GM12878 (cell line): ENCODE results near the gene GGPS1. TPM values are rescaled to one million over a fixed set of nuclear protein-coding genes. Genes with fewer than 3 reads are reported as not detected.

Experiments
- GATAD2B ChIP-seq: fragments of 450-650 bp; conservative IDR thresholded peaks from 2 replicates; pipeline ENCODE4 v1.6.1; 2017; ENCODE audit warnings: low read depth, mild to moderate bottlenecking, moderate library complexity
- NR2F1 ChIP-seq: fragments of 450-650 bp; conservative IDR thresholded peaks from 2 replicates; pipeline ENCODE4 v1.6.1; 2017; ENCODE audit warnings: mild to moderate bottlenecking
- NRF1 ChIP-seq: conservative IDR thresholded peaks from 2 replicates; pipeline ENCODE4 v1.6.1; 2011; ENCODE audit warnings: mild to moderate bottlenecking, low read depth, low read length, improper control_type of control experiment
- SREBF2 ChIP-seq: IDR thresholded peaks from 2 replicates; pipeline ENCODE4 v1.6.1; 2012; ENCODE audit warnings: mild to moderate bottlenecking, low read length
- polyA plus RNA-seq, 11 experiments: library from polyadenylated mRNA; depleted of rRNA in 4 of 11; unstranded in 6 of 11; stranded (reverse) in 5 of 11; fragments of >200 nt; fragmentation: Nextera tagmentation in 4 of 11; fragmentation: Illumina TruSeq in 1 of 11; extraction: Ambion mirVana in 4 of 11; extraction: Trizol in 1 of 11; gene quantifications; 1 replicate in 1 of 11; 2 replicates in 10 of 11; pipeline versions ENCODE4 v1.2.1 to v1.2.3, GENCODE V29; 2011 to 2016; ENCODE audit warnings: inconsistent platforms in 2 of 11, missing spikeins in 2 of 11, low read depth in 1 of 11
- total RNA-seq, 4 experiments: library from RNA; depleted of rRNA in 3 of 4; stranded (reverse); fragments of >200 nt in 3 of 4; fragmentation: Illumina TruSeq in 1 of 4; extraction: Trizol in 1 of 4; gene quantifications; 2 replicates each; pipeline versions ENCODE4 v1.2.1 to v1.2.3, GENCODE V29; 2013 to 2021
- TF ChIP-seq, protein P1 (sequence below): fragments of 450-650 bp; conservative IDR thresholded peaks from 2 replicates; pipeline ENCODE4 v1.6.1; 2017; ENCODE audit warnings: mild to moderate bottlenecking, moderate library complexity
- TF ChIP-seq, protein P2 (sequence below): fragments of 450-650 bp; formaldehyde crosslinking; IDR thresholded peaks from 2 replicates; pipeline ENCODE4 v1.4.0; 2022; ENCODE audit warnings: mild to moderate bottlenecking, moderate library complexity

GGPS1 gene
- total and polyA plus RNA-seq, 10 of the 15 experiments (the other 5 are each of a cell fraction or from before 2014, with no cell fraction given): 15.1 to 36.0 (median 25.3) TPM

DNA sequence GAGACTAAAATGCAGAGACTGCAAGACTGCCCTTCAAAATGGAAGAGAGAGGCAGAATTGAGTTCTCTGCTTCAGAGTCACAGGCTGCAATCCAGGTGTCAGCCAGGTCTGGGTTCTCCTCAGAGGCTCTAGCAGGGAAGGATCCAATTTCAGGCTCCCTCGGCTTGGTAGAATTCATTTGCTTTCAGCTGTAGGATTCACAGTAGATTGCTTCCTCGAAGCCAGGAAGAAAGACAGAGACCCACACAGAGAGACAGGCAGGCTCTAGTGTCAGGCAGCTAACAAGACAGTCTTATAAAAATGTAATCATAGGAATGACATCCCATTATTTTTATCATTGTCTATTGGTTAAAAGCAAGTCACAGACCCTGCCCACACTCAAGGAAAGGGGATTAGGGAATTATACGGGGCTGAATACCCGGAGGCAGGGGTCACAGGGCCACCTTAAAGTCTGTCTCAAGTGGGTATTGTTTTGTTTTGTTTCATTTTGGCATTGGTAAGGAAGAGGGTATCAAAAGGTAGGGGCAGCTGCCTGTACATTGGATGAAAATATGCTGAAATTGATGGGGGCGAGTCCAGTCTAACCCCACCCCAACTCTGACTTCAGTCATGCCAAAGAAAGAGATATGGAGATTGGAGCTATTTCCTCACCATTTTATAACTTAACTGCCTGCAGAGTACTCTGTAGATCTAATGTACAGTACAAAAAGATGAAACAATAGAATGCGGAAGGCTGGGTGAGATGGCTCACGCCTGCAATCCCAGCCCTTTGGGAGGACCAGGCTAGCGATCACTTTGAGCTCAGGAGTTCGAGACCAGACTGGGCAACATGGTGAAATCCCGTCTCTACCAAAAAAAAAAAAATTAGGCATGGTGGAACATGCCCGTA lies 29.4 kb downstream of the GGPS1 start (continued):
- TF ChIP-seq, protein P1, sequence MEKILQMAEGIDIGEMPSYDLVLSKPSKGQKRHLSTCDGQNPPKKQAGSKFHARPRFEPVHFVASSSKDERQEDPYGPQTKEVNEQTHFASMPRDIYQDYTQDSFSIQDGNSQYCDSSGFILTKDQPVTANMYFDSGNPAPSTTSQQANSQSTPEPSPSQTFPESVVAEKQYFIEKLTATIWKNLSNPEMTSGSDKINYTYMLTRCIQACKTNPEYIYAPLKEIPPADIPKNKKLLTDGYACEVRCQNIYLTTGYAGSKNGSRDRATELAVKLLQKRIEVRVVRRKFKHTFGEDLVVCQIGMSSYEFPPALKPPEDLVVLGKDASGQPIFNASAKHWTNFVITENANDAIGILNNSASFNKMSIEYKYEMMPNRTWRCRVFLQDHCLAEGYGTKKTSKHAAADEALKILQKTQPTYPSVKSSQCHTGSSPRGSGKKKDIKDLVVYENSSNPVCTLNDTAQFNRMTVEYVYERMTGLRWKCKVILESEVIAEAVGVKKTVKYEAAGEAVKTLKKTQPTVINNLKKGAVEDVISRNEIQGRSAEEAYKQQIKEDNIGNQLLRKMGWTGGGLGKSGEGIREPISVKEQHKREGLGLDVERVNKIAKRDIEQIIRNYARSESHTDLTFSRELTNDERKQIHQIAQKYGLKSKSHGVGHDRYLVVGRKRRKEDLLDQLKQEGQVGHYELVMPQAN: no peak
- TF ChIP-seq GATAD2B: no peak
- no peak for TF ChIP-seq NR2F1
- TF ChIP-seq SREBF2: no peak
- TF ChIP-seq, protein P2, sequence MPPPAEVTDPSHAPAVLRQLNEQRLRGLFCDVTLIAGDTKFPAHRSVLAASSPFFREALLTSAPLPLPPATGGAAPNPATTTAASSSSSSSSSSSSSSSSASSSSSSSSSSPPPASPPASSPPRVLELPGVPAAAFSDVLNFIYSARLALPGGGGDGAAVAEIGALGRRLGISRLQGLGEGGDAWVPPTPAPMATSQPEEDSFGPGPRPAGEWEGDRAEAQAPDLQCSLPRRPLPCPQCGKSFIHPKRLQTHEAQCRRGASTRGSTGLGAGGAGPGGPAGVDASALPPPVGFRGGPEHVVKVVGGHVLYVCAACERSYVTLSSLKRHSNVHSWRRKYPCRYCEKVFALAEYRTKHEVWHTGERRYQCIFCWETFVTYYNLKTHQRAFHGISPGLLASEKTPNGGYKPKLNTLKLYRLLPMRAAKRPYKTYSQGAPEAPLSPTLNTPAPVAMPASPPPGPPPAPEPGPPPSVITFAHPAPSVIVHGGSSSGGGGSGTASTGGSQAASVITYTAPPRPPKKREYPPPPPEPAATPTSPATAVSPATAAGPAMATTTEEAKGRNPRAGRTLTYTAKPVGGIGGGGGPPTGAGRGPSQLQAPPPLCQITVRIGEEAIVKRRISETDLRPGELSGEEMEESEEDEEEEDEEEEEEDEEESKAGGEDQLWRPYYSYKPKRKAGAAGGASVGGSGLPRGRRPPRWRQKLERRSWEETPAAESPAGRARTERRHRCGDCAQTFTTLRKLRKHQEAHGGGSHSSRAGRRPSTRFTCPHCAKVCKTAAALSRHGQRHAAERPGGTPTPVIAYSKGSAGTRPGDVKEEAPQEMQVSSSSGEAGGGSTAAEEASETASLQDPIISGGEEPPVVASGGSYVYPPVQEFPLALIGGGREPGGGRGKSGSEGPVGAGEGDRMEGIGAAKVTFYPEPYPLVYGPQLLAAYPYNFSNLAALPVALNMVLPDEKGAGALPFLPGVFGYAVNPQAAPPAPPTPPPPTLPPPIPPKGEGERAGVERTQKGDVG (CRISPR knock-in tag): no peak
- TF ChIP-seq NRF1: no peak
- TF ChIP-seq, all 136 proteins: peak for 0
